Progenitor cell of endocrine pancreas (in vitro differentiated cells): Measurements from ENCODE around the gene SND1. TPM values are rescaled to one million over a fixed set of nuclear protein-coding genes. Genes with fewer than 3 reads are reported as not detected.

Source experiments
- DNase-seq: peaks from one replicate; pipeline ENCODE4 v3.0.0; 2021; ENCODE audit warnings: low spot score; ENCODE audit not compliant: unreplicated experiment
- H3K27ac Mint-ChIP-seq: 2 replicates; pipeline ENCODE4 v1.8.0; 2021; ENCODE audit warnings: mild to moderate bottlenecking, moderate library complexity, mixed read lengths
- H3K27me3 Mint-ChIP-seq: 2 replicates; pipeline ENCODE4 v1.8.0; 2021; ENCODE audit warnings: mixed read lengths
- H3K36me3 Mint-ChIP-seq: 2 replicates; pipeline ENCODE4 v1.8.0; 2022; ENCODE audit warnings: mixed read lengths; ENCODE audit not compliant: insufficient read depth
- H3K4me1 Mint-ChIP-seq: 2 replicates; pipeline ENCODE4 v1.8.0; 2021; ENCODE audit warnings: low read depth, mixed read lengths
- H3K4me3 Mint-ChIP-seq: 2 replicates; pipeline ENCODE4 v1.8.0; 2021; ENCODE audit warnings: low read depth, mild to moderate bottlenecking, moderate library complexity, mixed read lengths
- H3K9me3 Mint-ChIP-seq: 2 replicates; pipeline ENCODE4 v1.8.0; 2021; ENCODE audit warnings: low read depth, mixed read lengths
- CTCF ChIP-seq: fragments of 200-600 bp; sonication (generic); IDR thresholded peaks from one replicate; pipeline ENCODE4 v1.5.0; 2021; ENCODE audit warnings: antibody characterized with exemption, mild to moderate bottlenecking; ENCODE audit not compliant: unreplicated experiment
- total RNA-seq: library from RNA; stranded (reverse); gene quantifications from 2 replicates; pipeline ENCODE4 v1.2.1, GENCODE V29; 2021

The SND1 gene
- total RNA-seq, 1 donor from 2014 or later, result 213 TPM

- no peak overlapping the region for H3K4me3 Mint-ChIP-seq
- no peaks in the 10 kb centered on the region for H3K27me3 Mint-ChIP-seq
- peaks cover 4% of the 10 kb centered on the region for H3K36me3 Mint-ChIP-seq
- no peak for DNase-seq
- no peak for TF ChIP-seq CTCF
- peak overlapping the region; percentile 33 for H3K27ac Mint-ChIP-seq
- H3K9me3 Mint-ChIP-seq, result no peaks in the 10 kb centered on the region
- peaks cover 10% of the 10 kb centered on the region for H3K4me1 Mint-ChIP-seq
These were observed 192.8 kb downstream of the SND1 start for GRCh38 chr7:127844707-127845331.

- no peak for TF ChIP-seq CTCF
- Mint-ChIP-seq H3K9me3 (no peaks in the 10 kb centered on the region), H3K4me3 (no peak overlapping the region), H3K36me3 (peaks cover 4% of the 10 kb centered on the region), H3K27ac (no peak overlapping the region), H3K27me3 (no peaks in the 10 kb centered on the region), H3K4me1 (peaks cover 8% of the 10 kb centered on the region)
- DNase-seq, result no peak
These were observed 193.7 kb downstream of the SND1 start for GRCh38 chr7:127845522-127846214.

- no peak for DNase-seq
- no peak overlapping the region for H3K27ac Mint-ChIP-seq
- H3K4me3 Mint-ChIP-seq, result no peak overlapping the region
- no peaks in the 10 kb centered on the region for H3K27me3 Mint-ChIP-seq
- H3K9me3 Mint-ChIP-seq, result no peaks in the 10 kb centered on the region
- no peak for TF ChIP-seq CTCF
- H3K36me3 Mint-ChIP-seq, result peaks cover 8% of the 10 kb centered on the region
- H3K4me1 Mint-ChIP-seq, result peaks cover 5% of the 10 kb centered on the region
These were observed 195.6 kb downstream of the SND1 start for GRCh38 chr7:127847641-127848040.

GRCh38 chr7:127848241-127848640, 196.2 kb downstream of the SND1 start:
- H3K9me3 Mint-ChIP-seq, result no peaks in the 10 kb centered on the region
- TF ChIP-seq CTCF, result no peak
- H3K27ac Mint-ChIP-seq, result no peak overlapping the region
- H3K4me3 Mint-ChIP-seq, result no peak overlapping the region
- no peaks in the 10 kb centered on the region for H3K27me3 Mint-ChIP-seq
- H3K36me3 Mint-ChIP-seq, result peaks cover 8% of the 10 kb centered on the region
- no peak for DNase-seq
- H3K4me1 Mint-ChIP-seq, result peaks cover 5% of the 10 kb centered on the region

GRCh38 chr7:127850195-127850594, 198.2 kb downstream of the SND1 start:
- Mint-ChIP-seq H3K9me3 (no peaks in the 10 kb centered on the region), H3K36me3 (peaks cover 6% of the 10 kb centered on the region), H3K27ac (peak overlapping the region; percentile 43), H3K27me3 (no peaks in the 10 kb centered on the region), H3K4me3 (no peak overlapping the region), H3K4me1 (peaks cover 5% of the 10 kb centered on the region)
- no peak for TF ChIP-seq CTCF
- no peak for DNase-seq
